Measurements from ENCODE around the gene CHRNB2.
"Not testable (repeated sequence)": the region's sequence is repeated elsewhere in the genome, so short reads cannot be mapped to it uniquely, and the experiment has no call there.

The CHRNB2 gene, protein sequence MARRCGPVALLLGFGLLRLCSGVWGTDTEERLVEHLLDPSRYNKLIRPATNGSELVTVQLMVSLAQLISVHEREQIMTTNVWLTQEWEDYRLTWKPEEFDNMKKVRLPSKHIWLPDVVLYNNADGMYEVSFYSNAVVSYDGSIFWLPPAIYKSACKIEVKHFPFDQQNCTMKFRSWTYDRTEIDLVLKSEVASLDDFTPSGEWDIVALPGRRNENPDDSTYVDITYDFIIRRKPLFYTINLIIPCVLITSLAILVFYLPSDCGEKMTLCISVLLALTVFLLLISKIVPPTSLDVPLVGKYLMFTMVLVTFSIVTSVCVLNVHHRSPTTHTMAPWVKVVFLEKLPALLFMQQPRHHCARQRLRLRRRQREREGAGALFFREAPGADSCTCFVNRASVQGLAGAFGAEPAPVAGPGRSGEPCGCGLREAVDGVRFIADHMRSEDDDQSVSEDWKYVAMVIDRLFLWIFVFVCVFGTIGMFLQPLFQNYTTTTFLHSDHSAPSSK

DNA sequence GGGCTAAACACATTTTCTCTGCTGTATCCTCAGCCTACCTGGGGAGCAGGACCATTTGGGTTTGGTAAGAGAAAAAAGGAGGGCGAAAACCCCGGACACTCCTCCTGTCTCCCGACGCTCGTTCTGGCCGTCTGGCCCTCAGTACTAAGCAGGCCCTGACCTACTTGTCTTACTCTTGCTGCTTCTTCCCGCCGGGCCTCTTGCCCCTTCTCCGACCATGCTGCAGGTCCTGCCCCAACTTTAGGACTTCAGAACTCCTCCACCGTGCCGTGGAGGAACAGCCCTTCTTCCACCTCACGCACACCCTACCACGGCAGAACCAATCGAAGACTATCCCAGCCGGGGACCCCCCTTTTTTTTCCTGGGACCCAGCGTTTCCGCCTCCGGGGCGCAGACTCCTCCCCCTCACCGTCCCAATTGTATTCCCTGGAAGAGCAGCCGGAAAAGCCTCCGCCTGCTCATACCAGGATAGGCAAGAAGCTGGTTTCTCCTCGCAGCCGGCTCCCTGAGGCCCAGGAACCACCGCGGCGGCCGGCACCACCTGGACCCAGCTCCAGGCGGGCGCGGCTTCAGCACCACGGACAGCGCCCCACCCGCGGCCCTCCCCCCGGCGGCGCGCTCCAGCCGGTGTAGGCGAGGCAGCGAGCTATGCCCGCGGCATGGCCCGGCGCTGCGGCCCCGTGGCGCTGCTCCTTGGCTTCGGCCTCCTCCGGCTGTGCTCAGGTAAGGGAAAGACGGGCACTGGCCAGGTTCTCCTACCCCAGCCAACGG lies at the start of gene CHRNB2:
Gene CHRNB2 (plus strand): TSS at position 393 of the 771 bp plus-strand sequence. CDS start 267 bp downstream, at position 660.
- peak; percentile 89 to 93 for ATAC-seq

DNA sequence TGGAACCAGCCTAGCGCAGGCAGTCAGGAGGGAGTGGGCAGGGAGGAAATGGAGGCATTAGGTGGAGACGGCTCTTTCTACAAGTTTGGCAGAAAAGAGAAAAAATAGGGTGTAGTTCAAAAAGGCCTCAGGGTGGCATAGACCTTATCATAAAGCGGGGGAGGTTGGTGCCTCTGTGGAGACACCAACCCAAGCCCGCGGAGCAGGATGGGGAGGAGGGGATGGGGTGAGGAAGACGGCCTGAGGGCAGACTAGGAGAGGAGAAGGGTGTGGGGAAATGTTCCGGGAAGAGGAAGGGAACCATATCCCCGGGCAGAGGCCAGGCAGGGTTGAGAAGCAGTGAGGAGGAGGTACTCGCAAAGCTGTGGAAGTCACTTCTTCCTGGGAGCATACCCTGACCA lies 48.0 kb upstream of the CHRNB2 start:
- ATAC-seq: no peak

DNA sequence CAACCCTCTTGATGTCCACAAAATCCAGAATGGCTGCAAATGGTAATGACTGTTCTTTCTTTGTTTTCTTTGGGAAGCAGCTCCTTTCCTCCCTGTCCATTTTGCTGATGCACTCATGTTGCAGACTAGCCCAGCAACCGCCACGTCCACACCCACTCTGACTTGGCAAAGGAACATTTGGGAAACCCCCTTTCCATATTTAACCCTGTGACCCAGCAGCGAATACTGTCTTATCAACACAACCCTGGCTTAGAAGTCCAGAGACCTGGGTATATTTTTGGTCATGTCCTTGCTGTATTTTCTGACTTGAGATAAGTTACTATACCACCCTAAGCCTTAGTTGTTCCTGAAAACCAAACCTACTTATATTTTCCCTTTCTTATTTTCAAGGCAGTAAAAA lies 47.2 kb upstream of the CHRNB2 start:
- no peak for ATAC-seq

DNA sequence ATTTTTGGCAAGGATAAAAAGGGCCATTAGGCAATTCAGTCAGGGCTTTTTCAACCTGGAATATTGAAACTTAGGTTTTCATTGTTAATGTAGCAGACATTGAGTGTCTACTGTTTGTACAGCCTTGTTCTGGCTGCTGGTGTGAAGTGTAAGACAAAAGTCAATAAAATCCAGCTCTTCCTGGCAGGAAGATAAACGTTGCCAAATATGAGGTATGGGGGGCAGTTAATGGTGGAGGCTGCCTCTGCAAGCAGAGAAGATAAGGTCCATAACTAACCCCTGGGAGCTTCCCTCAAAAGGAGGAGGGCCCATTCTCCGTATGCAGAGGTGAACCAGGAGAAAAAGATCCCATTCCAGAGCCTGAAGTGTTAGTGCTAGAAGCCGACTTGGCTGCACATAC lies 45.9 kb upstream of the CHRNB2 start:
- ATAC-seq: no peak

DNA sequence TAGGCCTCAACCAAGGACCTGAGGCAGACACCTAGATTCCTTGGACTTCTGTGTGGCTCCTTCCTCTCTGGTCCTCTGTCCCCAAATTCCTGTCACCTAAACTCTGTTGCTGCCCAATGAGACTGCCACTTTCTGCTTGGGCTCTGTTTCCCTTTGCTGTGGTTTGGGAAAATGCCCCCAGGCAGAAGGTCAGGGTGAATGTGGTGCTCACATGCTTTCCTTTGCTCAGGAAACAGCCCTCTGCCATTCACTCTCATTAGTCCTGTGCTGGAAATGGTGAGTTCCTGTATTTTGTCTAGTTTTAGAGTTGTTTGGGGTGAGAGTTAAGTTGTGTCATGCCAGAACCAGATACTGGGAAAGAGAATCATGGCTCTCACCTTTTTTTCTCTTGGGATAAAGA lies 42.7 kb upstream of the CHRNB2 start:
- ATAC-seq: no peak

DNA sequence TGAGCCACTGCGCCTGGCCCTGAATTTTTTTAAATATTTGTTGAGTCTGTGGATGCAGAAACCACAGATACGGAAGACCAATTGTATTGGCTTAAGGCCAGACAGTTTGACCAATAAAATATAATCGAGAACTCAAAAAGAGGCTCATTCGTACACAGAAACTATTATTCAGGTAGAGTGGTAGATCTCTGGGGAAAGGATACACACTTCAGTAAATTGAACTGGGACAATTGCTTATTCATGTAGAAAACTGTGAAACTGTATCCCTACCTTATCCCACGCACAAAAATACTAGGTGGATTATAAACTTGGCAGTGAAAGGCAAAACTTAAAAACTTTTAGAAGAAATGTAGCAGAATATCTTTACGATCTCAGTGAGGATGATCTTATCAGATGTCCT lies 40.4 kb upstream of the CHRNB2 start:
- no peak for ATAC-seq

DNA sequence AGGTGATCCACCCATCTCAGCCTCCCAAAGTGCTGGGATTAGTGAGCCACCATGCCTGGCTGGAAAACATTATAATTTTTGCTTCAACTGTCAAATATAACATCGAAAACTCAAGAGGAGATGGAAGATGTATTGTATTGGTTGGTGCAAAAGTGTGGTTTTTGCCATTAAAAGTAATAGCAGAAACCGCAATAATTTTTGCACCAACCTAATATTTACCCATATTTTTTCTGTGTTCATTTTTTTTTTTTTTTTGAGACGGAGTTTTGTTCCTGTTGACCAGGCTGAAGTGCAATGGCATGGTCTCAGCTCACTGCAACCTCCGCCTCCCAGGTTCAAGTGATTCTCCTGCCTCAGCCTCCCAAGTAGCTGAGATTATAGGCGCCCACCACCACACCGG lies 38.3 kb upstream of the CHRNB2 start:
- no peak for ATAC-seq

DNA sequence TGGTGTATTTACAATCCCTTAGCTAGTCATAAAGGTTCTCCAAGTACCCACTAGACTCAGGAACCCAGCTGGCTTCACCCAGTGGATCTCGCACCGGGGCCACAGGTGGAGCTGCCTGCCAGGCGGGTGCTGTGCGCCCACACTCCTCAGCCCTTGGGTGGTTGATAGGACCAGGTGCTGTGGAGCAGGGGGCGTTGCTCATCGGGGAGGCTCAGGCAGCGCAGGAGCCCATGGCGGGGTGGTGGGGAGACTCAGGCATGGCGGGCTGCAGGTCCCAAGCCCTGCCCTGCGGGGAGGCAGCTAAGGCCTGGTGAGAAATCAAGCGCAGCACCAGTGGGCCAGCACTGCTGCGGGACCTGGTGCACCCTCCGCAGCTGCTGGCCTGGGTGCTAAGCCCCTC lies 35.6 kb upstream of the CHRNB2 start:
- ATAC-seq: not testable (repeated sequence)

DNA sequence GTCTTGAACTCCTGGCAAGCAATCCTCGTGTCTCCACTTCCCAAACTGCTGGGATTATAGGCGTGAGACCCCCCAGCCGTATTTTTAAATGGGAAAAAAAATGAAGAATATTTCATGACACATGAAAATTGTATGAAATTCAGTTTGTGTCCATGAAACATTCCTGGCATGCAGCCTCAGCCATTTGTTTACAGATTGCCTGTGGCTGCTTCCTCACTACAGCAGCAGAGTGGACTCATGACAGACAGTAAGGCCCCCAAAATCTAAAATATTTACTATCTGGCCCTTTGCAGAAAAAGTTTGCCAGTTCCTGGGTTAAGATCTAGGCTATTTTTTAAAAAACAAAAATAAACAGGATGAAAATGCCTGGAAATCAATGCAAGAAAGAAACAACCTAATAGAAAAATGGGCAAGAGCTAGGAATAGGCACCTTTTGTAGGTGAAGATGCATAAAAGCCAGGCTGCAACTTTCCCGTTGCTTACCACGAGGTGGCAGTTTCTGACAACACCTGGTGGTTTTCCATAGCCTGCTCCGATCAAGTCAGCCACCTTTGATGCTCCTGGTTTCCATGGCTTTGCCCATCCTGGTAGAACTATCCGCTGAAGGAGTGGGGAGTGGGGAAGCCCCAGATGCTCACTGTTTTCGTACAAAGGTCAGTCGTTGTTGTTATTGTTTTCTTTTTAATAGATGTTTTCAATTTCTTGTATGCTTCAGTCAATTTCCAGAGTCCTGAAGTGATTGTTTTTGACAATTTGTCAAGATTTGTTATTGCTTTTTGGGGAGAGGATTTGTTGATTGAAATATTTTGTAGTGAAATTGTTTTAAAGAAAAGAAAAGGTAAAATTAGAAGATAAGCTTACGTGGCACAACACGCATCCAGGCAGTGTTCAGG lies 33.4 kb upstream of the CHRNB2 start:
- no peak for ATAC-seq

DNA sequence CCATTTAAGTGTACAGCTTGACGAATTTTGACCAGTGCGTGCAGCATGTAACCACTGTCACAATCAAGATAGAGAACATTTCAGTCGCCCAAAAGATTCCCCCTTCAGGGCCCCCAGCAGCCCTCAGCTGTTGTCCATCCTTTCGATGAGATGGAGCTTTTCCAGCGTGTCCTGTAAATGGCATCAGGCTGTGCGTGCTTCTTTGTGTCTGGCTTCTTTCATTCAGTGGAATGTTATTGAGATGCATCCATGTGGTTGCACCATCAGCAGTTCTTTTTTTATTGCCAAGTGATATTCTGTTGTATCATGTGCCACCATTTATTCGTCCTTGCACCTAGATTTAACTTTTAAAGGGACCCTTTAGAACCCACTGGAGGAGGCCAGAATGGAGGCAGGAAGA lies 31.0 kb upstream of the CHRNB2 start:
- ATAC-seq: no peak

DNA sequence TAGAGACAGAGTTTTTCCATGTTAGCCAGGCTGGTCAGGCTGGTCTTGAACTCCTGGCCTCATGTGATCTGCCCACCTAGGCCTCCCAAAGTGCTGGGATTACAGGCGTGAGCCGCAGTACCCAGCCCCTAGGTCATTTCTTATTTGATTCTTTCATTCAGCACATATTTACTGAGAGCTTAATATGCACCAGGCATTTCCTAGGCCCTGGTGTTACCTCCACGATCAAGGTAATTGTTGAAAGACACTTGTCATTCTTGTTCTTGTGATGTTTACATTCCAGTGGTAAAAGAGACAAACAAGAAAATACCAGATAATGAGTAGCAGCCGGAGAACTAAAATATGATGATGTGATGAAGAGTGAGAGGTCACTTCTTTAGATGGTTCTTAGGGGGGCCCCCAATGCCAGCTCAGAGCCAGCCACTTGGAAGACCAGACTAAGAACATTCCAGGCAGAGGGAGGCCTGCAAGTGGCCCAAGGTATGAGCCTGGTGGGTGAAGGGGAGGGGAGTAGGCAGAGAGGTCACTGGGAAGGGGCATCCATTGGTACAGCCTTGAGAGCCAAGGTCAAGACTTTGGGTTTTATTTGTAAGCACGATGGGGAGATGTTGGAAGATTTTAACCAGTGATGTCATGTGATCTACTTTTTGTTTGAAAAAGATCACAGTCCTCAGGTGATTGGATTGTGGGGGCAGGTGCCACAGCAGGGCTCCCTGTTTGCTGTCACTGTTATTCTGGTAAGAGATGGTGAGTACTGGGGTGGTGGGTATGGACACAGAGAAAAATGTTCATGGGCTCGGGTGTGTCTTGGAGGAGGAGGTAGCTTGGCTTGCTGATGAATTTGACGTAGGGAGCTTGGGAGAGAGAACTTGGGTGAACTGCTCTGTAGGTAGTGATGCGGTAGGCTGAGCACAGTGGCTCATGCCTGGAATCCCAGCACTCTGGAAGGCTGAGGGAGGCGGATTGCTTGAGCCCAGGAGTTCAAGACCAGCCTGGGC lies 27.8 kb upstream of the CHRNB2 start:
- ATAC-seq: no peak

DNA sequence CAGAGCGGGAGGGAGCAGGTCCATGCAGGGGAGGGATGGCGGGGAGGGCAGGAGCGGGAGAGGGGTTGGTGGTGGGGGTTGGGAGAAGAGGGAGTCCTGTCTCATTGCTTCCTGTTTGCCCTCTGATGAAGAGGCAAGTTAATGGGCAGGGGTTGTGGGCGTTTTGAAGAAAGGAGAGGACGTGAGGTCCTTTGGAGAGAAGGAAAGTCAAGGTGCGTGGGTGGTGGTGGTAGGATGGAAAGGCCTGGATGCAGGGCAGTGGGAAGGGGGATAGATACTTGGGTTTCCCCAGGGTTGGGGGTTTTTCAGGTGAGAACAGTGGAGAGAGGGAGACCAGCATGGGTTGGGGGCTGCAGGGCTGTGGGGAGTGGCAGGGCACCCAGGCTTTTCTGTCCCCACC lies 26.3 kb upstream of the CHRNB2 start:
- no peak for ATAC-seq

DNA sequence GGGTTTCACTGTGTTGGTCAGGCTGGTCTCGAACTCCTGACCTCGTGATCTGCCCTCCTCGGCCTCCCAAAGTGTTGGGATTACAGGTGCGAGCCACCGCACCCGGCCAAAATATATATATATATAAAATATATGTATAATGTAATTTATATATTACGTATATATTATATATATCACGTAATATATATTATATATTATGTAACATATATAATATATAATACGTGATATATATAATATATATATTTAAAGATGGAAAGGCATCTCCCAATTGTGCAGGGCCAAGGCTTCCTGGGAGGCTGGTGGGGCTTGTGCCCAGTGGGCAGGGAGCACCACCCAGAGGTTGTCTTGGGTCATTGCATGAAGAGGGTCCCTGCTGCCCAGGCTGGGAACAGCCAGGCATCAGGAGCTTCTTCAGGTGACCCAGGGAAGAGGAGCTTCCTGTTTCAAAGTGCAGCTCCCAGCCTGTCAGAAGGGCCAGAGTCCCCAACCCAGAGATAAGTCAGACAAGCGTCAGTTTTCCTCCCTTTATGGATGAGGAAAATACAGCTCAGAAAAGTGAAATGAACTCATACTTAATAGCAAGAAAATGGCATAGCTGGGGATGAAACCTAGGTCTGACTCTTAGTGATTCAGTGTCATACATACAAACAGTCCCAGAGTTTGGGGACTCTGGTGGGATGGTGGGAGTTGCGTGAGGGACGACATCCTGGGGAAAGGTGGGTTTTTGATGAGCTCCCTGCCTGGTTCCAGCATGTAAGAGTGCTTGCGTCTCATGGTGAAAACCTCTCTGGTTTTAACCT lies 21.1 kb upstream of the CHRNB2 start:
- ATAC-seq: peak; percentile 63 to 83

DNA sequence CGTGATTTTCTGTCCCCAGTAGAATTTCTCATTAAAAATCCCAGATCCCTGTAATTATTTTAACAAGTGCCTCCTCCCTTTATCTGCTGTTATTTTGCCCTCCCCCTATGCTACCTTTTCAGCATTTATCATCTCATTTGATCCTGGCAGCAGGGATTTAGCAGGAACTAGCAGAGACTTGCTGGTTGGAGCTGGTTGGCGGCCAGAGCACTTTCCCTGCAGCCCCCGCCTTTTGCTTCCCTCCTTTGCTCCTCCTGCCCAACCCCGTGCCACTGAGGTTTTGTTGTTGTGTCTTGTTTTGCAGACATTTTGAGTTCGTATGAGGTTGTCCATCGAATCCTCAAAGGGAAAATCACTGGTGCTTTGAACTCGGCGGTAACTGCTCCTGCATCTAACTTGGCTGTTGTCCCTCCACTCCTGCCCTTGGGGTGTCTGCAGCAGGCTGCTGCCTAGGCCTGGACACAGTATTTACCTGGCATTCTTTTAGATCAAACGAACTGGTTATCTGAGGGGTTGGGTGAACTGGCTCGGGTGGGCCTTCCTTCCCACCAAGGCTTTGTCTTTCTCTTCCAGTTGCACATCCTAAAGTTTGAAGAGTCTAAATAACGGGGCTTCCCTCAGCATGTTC lies 20.4 kb upstream of the CHRNB2 start:
- ATAC-seq: no peak

DNA sequence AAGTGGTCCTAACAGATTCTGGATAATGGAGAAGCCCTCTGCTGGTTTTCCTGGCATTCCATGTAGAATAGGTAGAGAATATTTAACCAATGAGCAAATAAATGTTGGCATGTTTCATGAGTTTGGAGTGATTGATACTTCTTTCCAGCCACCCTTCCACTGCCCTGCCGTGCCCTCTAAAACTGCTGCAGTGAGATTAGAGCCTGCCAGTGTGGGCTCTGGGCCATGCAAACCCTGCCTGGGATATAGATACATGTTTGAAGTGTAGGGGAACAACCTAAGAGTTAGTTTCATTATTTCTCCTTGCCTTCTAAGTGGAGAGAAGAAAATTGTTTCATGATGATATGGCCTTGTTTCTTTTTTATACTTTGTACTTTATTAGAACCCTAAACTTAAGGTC lies 19.6 kb upstream of the CHRNB2 start:
- no peak for ATAC-seq

DNA sequence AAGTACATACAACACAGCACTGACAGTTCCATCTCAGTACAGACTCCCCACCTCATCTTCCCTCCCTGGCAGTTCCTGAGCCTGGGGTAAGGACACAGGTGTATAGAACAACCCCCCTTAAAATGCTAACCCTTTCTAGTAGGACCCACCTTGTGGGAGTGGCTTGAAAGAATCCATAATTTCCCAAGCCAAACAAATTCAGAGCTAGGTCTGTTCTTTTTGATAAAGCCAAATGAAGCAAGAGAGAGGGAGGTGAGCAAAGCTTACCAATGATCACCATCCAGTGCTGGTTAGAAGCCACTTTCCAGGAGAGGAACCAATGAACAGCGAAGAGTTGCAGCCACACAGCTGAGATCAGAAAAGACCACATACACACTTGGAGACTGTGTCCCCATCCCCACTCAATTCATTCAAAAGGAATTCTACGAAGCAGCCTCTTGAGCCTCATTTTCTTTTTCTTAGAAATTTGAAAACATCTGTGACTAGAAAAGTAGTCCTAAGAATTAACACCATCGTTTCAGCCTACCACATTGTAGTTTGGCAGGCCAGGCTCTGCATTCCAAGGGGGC lies 18.3 kb upstream of the CHRNB2 start:
- no peak for ATAC-seq

DNA sequence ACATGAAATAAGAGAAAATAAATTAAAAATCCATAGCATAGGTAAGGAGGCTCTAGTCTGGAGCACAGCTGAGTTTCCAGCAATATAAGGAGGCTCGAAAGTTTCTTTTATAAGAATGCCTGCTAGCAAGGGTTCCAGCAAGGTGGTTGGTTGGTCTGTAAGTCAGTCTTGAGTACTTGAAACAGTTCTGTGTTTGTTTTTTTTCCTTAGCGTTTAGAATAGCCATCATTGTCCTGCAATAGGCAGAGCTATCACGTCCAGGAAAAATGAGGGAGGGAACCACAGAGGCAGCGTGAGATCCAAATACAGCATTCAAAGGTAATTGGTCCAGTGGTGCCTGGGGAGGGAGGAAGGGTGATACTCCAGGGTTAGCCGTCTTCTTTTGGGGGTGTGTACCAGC lies 17.5 kb upstream of the CHRNB2 start:
- no peak for ATAC-seq

DNA sequence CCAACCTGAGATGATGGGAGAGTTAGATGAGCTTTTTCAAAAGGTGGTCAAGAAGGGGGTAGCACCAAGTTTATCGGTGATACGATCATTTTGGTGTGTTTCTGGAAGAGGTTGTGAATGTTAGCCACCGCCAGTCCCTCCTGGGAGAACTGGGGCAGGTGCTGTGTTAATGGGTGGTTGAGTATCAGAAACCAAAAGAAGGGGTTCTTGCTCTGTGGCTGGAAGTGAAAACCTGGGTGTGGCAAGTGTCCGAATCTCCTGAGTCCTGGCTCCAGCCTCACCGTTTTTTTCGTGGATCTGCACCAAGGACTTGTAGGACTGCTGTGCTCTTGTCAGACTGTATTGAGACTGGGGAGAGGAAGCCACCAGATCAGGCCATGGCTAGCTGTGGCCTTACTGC lies 16.9 kb upstream of the CHRNB2 start:
- ATAC-seq: no peak

DNA sequence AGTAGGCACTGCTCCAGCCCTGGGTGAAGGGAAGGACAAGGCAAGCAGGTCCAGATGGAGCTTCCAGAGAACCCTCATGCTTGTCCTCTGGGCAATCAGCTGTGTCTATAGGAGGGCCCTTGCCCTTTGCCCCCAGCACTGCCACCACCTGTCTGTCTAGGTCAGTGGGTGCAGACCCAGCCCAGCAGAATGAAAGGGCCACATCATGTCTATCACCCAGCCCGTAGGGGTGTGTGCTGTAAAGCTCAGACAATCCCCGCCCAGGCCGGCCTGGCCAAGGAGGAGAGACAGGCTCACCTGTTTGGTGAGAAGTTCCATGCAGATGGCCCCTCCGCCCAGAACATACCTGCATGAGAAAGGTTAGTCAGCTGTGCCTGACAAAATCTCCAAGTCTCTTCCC lies 16.1 kb upstream of the CHRNB2 start:
- no peak for ATAC-seq

DNA sequence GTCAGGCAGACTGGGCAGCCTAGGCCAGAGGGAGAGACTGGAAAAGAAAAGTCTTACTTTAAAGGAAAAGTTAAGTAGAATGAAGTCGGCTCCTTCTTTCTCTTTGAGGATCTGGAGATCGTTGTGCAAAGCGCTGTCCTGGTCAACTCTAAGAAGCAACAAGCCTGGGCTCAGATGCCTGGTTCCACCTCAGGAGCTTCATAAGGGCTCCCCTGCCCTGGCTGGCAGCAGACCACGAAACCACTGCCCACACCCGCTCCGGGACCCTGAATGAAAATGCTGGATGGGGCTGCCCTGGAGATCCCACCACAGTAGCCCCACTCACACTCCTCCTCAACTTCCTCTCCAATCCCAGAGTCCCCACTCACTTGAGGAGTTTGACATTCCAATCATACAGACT lies 15.5 kb upstream of the CHRNB2 start:
- ATAC-seq: no peak
